ENCODE data around the gene USP6NL. TPM values are rescaled to one million over a fixed set of nuclear protein-coding genes. Genes with fewer than 3 reads are reported as not detected.

The USP6NL gene
- total RNA-seq, 1 donor from 2014 or later: 39.9 TPM

- Mint-ChIP-seq H3K4me1 (peaks cover 44% of the 10 kb centered on the region), H3K36me3 (peaks cover 10% of the 10 kb centered on the region), H3K27ac (no peak overlapping the region), H3K9me3 (no peaks in the 10 kb centered on the region), H3K27me3 (ENCODE audit: insufficient read depth, low read depth) (no peaks in the 10 kb centered on the region), H3K4me3 (no peak overlapping the region)
- no peak for TF ChIP-seq EZH2 (IDR thresholded peaks at IDR 0.05)
- no peak for TF ChIP-seq CTCF (IDR thresholded peaks at IDR 0.05)
- no peak for TF ChIP-seq EZH2phosphoT487 (IDR thresholded peaks at IDR 0.05)
- H3K36me3 ChIP-seq: peaks cover 6% of the 10 kb centered on the region
- peaks cover 44% of the 10 kb centered on the region for H3F3A ChIP-seq (ENCODE audit: low read depth)
- peaks cover 4% of the 10 kb centered on the region for H3K79me2 ChIP-seq (ENCODE audit: low read depth)
- peak overlapping the region; percentile 15 for H3K4me2 ChIP-seq
- H3K4me3 ChIP-seq: no peak overlapping the region
- H3K9me3 ChIP-seq (ENCODE audit: low read depth): no peaks in the 10 kb centered on the region
- DNase-seq (ENCODE audit: low spot score): no peak
- no peak overlapping the region for H3K9ac ChIP-seq
- H3K27ac ChIP-seq: no peak overlapping the region
- peaks cover 14% of the 10 kb centered on the region for H4K20me1 ChIP-seq (ENCODE audit: low read depth)
- peaks cover 50% of the 10 kb centered on the region for H3K4me1 ChIP-seq
- no peaks in the 10 kb centered on the region for H3K27me3 ChIP-seq
- no peak overlapping the region for H2AFZ ChIP-seq (replicated peaks)
Measured at GRCh38 chr10:11510281-11510680, 101.2 kb downstream of the USP6NL start.

- peaks cover 17% of the 10 kb centered on the region for H4K20me1 ChIP-seq (ENCODE audit: low read depth)
- H2AFZ ChIP-seq (replicated peaks): no peak overlapping the region
- Mint-ChIP-seq H3K9me3 (no peaks in the 10 kb centered on the region), H3K36me3 (peaks cover 18% of the 10 kb centered on the region), H3K4me3 (no peak overlapping the region), H3K4me1 (peaks cover 54% of the 10 kb centered on the region), H3K27ac (peak overlapping the region; percentile 2), H3K27me3 (ENCODE audit: insufficient read depth, low read depth) (no peaks in the 10 kb centered on the region)
- H3K27ac ChIP-seq: peak overlapping the region; percentile 53
- DNase-seq (ENCODE audit: low spot score): peak; percentile 41
- H3K9me3 ChIP-seq (ENCODE audit: low read depth): no peaks in the 10 kb centered on the region
- peak overlapping the region; percentile 21 for H3K4me2 ChIP-seq
- peaks cover 6% of the 10 kb centered on the region for H3K36me3 ChIP-seq
- H3K27me3 ChIP-seq: no peaks in the 10 kb centered on the region
- no peak overlapping the region for H3K9ac ChIP-seq
- H3F3A ChIP-seq (ENCODE audit: low read depth): peaks cover 52% of the 10 kb centered on the region
- peak overlapping the region; percentile 1 for H3K4me3 ChIP-seq
- H3K4me1 ChIP-seq: peaks cover 62% of the 10 kb centered on the region
- TF ChIP-seq CTCF (IDR thresholded peaks at IDR 0.05) (no peak), EZH2phosphoT487 (IDR thresholded peaks at IDR 0.05) (no peak), EZH2 (IDR thresholded peaks at IDR 0.05) (no peak)
- H3K79me2 ChIP-seq (ENCODE audit: low read depth): peaks cover 15% of the 10 kb centered on the region
Measured at GRCh38 chr10:11509036-11509435, 102.4 kb downstream of the USP6NL start.

- Histone ChIP-seq H2AFZ (replicated peaks) (no peak overlapping the region), H3K27me3 (no peaks in the 10 kb centered on the region), H3K27ac (peak overlapping the region; percentile 74), H3K4me1 (peaks cover 66% of the 10 kb centered on the region), H3K4me3 (peak overlapping the region; percentile 6), H3K36me3 (peaks cover 6% of the 10 kb centered on the region), H3K79me2 (ENCODE audit: low read depth) (peaks cover 29% of the 10 kb centered on the region), H3F3A (ENCODE audit: low read depth) (peaks cover 52% of the 10 kb centered on the region), H3K9me3 (ENCODE audit: low read depth) (no peaks in the 10 kb centered on the region), H4K20me1 (ENCODE audit: low read depth) (peaks cover 14% of the 10 kb centered on the region), H3K9ac (no peak overlapping the region), H3K4me2 (peak overlapping the region; percentile 63)
- Mint-ChIP-seq H3K27ac (no peak overlapping the region), H3K9me3 (no peaks in the 10 kb centered on the region), H3K36me3 (peaks cover 16% of the 10 kb centered on the region), H3K4me1 (peaks cover 43% of the 10 kb centered on the region), H3K4me3 (no peak overlapping the region), H3K27me3 (ENCODE audit: insufficient read depth, low read depth) (no peaks in the 10 kb centered on the region)
- DNase-seq (ENCODE audit: low spot score): no peak
- TF ChIP-seq EZH2phosphoT487 (IDR thresholded peaks at IDR 0.05): no peak
- TF ChIP-seq EZH2 (IDR thresholded peaks at IDR 0.05): no peak
- TF ChIP-seq CTCF (IDR thresholded peaks at IDR 0.05): no peak
Measured at GRCh38 chr10:11506247-11506789, 105.1 kb downstream of the USP6NL start.
